GM12892 (cell line): Measurements from ENCODE around the gene RNASET2.
"Not testable (repeated sequence)": the region's sequence is repeated elsewhere in the genome, so short reads cannot be mapped to it uniquely, and the experiment has no call there.

Source experiments
- POLR2A ChIP-seq: IDR thresholded peaks from 2 replicates; pipeline ENCODE4 v1.6.1; 2011; ENCODE audit warnings: low read depth, low read length, control low read depth
- POLR2AphosphoS5 ChIP-seq: IDR thresholded peaks from 2 replicates; pipeline ENCODE4 v1.6.1; 2011; ENCODE audit warnings: low read depth, low read length, control low read depth

DNA sequence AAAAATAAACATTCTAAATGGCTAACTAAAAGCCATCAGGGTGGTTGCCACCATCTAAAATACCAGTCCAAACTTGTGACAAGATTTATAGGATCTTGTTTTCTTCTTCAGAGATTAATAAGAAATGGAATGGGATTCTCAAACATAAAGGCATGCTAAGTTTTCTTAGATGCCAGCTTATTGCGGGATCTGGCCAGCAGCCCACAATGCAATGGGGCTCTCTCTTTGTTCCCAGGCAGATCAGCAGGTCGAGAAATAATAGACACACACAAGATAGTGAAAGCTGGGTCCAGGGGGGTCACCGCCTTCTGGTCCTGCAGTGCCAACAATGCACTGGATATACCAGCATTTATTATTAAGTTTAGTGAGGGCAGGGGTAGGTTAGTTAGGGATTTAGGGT is 41.4 kb downstream of the RNASET2 start:
- TF ChIP-seq POLR2A, POLR2AphosphoS5: not testable (repeated sequence)
